Vagina (tissue), 2 donors: ENCODE measurements around the gene NXT2.

Source experiments
- POLR2AphosphoS5 ChIP-seq, 2 donors: sonication (generic); formaldehyde crosslinking; IDR thresholded peaks; one replicate each; pipeline ENCODE4 v1.9.0; 2017; ENCODE audit warnings: antibody characterized with exemption in 2 of 2, mild to moderate bottlenecking in 2 of 2, low read depth in 1 of 2; ENCODE audit not compliant: insufficient read depth in 1 of 2
- TF ChIP-seq, protein P1 (sequence below), 3 experiments: fragments of 450-650 bp in 2 of 3; fragments of 200-600 bp in 1 of 3; sonication (generic) in 1 of 3; IDR thresholded peaks; one replicate each; pipeline ENCODE4 v1.5.1; 2017 to 2019; ENCODE audit warnings: antibody characterized with exemption in 3 of 3, mild to moderate bottlenecking in 2 of 3, moderate library complexity in 2 of 3

DNA sequence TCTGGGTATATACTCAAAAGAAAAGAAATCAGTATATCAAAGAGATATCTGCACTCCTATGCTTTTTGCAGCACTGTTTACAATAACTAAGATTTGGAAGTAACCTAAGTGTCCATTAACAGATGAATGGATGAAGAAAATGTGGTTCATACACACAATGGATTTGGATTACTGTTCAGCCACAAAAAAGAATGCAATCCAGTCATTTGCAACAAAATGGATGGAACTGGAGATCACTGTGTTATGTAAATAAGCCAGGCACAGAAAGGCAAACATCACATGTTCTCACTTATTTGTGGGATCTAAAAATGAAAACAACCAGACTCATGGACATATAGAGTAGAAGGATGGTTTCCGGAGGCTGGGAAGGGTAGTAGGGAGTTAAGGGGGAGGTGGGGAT is 17.6 kb upstream of the NXT2 start:
- TF ChIP-seq, protein P1, sequence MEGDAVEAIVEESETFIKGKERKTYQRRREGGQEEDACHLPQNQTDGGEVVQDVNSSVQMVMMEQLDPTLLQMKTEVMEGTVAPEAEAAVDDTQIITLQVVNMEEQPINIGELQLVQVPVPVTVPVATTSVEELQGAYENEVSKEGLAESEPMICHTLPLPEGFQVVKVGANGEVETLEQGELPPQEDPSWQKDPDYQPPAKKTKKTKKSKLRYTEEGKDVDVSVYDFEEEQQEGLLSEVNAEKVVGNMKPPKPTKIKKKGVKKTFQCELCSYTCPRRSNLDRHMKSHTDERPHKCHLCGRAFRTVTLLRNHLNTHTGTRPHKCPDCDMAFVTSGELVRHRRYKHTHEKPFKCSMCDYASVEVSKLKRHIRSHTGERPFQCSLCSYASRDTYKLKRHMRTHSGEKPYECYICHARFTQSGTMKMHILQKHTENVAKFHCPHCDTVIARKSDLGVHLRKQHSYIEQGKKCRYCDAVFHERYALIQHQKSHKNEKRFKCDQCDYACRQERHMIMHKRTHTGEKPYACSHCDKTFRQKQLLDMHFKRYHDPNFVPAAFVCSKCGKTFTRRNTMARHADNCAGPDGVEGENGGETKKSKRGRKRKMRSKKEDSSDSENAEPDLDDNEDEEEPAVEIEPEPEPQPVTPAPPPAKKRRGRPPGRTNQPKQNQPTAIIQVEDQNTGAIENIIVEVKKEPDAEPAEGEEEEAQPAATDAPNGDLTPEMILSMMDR (IDR thresholded peaks at IDR 0.05), result no peak
- no peak for TF ChIP-seq POLR2AphosphoS5 (IDR thresholded peaks at IDR 0.05; ENCODE audit: insufficient read depth in 1 of 2, low read depth in 1 of 2)
